NCI-H128 (cell line): ENCODE measurements around the gene ARAP2.

Experiments used
- DNase-seq: peaks from one replicate; lab custom pipeline; 2025; ENCODE audit not compliant: unreplicated experiment; lab: John Stamatoyannopoulos, UW

The ARAP2 gene

DNA sequence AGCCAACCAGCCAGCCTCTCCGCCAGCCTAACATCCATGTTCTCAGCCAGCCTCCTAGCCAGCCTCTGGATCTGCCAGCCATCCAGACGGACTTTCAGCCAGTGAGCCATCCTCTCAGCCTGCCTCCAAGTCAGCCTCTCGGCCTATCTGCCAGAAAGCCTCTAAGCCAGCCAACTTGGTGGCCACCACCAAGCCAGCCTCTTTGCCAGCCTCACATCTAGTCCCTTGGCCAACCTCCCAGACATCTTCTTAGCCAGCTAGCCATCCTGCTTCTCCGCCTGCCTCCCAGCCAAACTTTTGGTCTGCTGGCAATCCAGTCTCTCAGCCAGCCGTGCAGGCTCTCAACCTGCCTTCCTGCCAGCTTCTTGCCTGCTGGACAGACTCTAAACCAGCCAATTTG lies 16.4 kb upstream of the ARAP2 start:
- no peak for DNase-seq

DNA sequence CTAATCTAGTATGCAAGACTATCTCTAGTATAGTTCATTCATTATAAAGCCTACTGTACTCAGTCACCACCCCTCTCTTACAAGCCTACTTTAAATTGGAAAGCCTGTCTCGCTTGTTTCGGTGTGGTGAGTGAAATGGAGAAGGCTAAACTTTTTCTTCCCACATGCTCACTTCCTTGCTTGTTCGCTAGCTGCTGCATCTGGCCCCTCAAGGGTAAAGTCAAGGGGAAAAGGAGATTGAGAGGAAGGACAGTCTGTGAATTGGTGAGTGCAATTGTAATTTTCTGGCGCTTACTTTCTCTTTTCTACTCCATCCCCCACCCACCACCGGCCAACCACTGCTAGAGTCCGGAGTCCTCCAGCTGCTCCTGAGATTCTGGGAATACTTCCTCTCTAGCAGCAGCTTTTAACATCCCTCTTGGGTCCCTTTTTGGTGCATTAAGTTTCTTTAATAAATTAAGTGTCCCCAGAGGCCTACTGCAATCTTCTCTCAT lies 12.1 kb upstream of the ARAP2 start:
- DNase-seq, result no peak

DNA sequence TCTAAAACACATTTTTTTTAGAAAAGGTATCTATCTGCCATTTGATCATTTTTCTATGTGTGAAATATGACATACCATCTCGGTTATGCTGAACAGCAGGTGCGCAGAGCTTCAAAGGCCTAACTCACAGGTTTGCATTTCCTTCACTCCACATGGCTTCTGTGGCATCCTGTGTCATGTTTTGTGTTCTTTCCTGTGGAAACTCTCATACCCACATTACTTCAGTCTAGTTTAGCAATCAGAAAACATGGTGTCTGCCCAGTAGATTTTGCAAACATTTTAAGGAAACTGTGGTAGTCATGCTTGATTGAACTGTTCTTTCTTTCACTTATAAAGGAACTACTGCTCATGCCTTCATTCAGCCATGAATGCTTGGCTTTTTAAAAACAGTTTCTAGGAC lies 11.3 kb upstream of the ARAP2 start:
- DNase-seq, result no peak

DNA sequence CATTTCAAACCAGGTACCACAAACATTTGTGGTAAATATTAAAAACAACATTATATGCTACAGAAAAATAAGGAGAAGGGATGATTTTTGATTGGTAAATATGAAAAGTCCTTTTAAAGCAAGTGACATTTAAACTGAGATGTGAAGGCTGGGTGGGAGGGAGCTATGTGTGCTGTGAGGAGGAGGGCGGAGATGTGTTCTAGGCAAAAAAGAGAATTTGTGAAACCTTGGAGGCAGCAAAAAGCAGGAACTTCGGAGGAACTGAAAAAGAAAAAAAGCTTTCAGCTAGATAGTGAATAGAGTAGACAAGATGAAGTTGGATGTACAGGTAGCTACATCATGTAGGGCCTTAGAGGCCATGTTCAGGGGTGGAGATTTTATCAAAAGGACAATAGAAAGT lies 10.1 kb upstream of the ARAP2 start:
- no peak for DNase-seq

DNA sequence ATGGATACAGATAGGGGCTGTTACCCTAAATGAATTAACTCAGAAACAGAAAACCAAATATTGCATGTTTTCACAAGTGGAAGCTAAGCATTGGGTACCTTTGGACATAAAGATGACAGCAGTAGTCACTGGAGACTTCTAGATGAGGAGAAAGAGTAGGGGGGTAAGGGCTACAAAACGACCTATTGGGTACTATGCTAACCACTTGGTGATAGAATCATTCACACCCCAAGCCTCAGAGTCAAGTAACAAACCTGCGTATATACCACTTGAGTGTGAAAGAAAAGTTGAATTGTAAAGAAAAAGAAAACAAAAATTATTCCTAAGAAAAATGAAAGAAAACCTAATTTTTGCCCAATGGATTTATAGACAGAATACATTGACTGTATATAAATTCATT lies 7.7 kb upstream of the ARAP2 start:
- no peak for DNase-seq

DNA sequence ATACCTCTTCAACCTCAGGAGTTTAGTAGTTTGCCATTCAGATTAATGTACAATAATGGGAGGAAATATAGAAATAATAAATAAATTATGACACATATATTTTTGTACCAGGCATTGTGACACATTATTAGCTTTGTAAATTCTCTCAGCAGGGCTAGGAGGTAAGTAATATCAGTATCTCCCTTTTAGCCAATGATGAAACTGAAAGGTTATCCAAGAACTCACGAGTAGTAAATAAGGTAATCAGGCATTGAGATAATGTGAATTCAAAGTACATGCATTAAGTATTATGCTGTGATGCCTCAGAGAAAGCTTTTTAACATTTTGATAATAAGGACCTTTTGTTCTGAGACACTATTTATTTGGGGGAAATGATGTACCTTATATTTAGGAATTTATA lies 5.3 kb upstream of the ARAP2 start:
- DNase-seq, result no peak

DNA sequence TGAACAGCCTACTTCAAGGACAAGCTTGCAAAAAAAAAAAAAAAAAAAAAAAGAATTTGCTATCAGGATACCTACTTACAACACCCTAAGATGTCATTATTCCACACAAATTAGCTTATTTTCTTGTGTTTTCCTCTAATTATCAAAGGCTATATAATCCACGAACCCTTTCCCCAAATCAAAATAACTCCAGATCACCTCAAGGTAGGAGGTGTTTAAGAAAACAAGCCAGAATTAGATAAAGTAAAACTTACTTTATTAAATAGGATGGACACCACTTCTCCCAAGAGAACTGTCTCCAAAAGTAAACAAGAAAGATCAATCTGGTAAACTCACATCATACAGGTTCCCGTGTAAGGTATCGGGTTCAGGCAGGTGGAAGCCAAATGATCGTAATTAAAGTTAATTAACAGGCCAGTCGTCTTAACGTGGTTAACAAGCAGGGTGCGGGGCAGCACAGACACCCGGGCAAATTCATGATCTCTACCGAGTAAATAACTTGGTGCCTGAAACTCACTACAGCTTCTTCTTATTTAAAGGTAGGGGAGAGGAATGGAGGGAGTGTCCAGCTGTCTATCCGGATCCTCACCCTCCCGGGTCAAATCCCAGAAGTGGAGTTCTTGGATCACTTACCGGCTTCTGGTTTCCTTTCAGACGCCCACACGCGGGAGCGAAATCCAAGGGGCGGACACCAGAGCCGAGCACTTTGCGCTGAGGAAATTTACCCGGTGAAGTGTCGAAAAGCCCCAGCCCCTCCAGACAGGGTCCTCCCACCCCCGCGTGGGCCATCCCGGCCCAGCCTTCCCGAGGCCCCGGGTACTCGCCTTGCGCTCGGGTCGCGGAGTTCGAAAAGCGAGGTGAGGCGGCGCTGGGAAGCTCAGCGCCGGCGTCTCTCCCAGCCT lies 708 bp downstream of the ARAP2 start:
- no peak for DNase-seq

DNA sequence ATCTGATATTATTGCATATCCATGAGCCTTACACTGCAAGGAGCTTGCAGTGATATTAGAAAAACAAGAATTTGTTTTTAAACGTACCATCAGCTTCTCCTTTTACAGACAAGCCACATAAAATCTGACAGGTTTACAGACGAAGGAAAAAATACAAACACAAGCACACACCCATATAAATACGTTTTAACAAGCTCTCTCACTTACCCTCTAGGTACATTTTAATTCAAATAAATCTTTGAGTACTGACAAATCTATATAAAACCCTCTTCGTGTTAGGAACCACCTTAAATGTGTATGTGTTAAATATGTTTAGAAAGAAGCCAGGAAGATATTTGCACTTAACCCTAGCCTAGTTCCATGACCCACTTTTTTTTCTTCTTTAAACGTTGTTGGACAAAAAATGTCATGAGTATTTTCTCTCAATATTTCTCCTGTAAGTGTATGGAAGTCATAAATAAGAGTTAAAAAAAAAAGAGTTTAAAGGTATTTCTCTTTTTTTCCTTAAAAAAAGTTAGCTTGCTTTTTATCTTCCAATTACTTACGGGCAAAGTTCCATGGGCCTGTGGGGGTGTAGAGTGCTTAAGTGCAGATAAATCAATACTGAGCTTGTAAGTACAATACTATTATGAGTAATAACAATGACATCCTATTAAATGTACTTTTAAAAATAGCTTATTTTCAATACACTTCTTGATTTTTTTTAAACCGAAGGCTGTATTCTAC lies 1.5 kb downstream of the ARAP2 start:
- DNase-seq, result no peak

DNA sequence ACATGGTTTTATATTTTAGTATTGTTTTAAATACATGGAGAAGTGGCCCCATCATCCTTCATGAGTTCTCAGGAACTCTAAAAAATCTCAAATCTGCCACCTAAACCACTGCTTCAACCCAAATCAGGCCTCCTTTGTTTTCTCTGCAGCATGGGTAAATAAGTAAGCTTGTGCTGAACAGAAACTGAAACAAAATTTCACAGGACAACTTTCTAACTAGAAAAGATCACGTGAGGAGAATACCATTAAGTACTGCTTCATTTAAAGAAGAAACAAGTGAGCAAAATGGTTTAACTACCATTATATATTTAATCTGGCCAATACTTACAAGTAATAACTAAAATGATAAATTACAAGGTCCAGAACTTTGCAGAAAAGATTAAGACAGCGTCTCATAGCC lies 2.5 kb downstream of the ARAP2 start:
- DNase-seq, result no peak

DNA sequence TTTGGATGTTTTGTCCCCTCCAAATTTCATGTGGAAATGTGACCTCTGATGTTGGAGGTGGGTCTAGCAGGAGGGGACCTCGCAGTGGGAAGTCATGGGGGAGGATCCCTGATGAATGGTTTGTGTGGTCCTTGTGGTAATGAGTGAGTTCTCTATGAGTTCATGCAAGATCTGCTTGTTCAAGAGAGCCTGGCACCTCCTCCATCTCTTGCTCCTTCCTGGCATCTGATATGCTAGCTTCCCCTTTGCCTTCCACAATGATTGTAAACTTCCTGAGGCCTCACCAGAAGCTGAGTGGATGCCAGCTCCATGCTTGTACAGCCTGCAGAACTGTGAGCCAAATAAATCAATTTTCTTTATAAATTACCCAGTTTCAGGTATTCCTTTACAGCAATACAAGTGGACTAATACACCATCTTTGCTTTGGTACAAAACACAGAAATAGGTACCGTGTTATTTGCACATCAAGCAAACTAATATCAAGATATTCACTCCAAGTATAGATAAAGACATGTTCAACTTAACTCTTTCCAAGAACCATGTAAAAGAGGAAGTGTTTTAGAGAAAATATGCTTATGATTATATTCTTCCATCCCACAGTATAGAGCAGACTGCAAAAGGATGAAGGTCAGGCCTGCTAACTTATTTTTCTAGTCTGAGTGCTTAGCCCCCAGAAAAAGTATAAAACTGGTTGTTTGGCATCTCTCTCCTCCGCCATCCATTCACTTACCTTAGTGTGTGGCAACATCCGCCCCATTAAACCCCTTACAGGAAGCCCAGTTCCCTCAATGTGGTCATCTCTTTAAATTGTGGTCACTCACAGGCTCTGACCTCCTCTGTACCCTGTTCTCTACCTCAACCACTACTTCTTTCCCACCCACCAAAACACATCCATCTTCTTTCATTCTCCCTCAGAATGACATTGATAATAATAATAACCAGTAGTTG lies 6.7 kb downstream of the ARAP2 start:
- DNase-seq, result no peak

DNA sequence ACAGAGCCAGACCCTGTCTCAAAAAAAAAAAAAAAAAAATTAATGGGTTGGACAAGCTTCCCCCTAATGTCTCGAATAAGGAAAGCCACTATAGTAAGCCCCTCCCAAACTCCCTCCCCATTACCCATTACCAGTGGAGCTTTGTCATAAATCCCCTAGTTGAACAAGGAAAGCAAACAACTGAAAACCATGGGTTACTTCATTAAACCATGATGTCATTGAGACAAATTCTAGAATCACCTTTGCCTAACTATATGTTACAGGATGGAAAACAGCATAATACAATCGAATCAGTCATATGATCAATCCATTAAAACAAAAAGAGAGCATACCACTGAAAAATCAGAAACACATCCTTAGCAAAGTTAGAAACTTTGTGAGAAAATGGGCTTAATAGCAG lies 8.2 kb downstream of the ARAP2 start:
- DNase-seq, result no peak

DNA sequence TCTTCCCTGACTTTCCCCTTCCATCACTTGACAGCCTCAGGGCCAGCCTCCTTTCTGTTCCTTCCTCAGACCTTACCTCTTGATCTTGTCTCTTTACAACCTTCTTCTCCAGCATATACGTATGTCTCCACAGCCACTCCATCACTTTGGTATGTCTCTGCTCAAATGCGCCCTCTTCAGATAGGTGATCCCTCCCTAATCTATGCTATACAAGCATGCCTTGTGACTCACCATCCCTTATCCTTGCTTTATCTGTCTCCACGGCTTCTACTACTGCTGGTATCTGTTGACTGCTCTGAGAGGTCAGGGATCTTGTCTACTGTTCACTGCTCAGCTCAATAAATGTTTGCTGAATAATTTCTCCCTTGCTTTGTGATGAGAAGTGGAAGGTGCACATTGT lies 9.0 kb downstream of the ARAP2 start:
- DNase-seq, result no peak

DNA sequence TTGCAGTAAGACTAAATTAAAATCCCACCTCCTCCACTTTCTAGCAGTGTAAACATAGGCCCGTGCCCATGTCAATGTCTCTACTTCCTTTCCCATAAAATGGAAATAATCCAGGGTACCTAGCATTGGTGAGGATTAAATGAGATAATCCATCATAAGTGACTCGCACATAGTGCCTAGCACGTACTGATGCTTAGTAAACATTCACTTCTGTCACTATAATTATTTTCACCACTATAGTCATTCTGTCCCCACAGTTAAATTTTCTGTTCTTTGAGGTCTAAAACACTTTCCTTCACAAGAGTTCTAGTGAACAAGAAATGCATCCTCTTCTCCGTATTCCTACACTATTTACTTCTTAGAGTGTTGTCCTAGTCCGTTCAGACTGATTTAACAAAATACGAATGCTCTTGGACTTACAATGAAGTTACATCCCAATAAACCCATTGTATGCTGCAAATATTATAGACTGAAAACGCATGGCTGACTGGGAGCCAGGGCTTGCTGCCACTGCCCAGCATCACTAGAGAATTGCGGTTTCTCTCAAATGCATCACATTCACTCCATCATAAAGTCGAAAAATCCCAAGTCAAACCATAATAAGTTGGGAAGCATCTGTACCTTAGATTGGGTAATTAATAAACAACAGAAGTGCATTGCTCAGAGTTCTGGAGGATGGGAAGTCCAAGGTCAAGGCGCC lies 10.6 kb downstream of the ARAP2 start:
- DNase-seq, result no peak

DNA sequence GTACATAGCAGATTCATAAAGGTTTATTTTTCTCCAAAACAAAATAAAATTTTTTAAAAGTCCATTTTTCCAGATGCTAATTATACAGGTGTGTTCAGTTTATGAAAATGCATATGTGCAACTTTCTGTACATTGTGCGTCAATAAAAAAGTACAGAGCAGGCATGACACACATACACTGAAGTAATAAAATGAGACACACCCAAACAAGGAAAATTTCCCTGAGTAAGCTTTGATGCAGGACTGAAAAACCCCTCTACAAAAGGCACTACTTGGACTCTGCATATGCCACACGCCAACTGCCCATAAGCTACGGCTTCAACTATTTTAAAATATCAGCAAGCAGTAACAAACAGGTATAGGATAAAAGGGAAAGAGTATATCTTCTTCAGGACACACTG lies 13.8 kb downstream of the ARAP2 start:
- DNase-seq, result no peak

DNA sequence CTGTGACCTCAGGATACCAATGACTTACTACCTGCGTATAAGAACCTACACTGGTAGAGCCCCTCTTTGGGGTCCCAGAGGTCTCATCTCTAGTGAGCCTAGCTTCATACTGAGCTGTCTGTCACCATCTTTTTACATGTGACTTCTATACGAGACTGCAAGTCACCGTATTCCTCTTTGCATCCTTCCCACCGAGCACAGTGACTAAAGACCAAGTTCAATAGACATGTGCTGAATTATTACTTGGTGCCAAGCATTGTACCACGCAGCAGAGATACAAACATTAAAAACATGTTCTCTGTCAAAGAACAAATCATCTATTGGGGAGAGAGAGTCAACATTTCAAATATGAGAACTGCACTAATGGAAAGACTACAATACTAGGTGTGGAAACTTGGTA lies 16.4 kb downstream of the ARAP2 start:
- DNase-seq, result no peak

DNA sequence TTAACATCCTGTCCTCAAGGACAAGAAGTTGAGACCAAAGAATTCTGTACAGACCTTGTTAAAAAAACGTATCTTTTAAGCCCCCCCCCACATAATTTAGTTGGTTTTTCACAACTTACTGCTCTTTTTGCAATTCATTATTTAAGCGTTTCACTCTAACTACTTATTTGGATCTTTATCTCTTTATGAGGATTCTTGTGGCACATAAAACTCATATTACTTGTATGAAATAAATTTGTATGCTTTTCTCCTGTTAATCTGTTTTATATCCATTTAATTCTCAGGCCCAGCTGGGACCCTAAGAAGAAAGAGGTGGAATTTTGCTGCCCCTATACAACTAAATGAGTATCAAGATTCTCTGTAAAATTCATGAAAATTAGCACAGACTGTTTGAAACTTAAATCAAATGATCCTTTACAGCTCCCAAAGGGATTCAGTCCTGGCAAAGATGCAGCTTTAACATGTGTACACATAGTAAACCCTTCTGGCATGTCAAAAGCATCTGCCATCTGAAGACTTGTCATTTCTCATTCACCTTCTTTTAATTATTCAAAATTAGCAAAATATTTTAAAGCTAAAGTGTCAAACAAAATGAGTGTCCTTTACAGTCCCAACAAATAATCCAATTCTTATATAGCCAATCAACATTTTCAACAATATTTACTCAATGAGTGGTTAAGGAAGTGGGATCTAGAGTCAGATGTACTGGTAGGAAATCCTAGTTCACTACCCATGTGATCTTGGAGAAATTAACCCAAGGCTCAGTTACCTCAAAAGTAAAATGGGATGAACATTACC lies 17.7 kb downstream of the ARAP2 start:
- DNase-seq, result no peak

DNA sequence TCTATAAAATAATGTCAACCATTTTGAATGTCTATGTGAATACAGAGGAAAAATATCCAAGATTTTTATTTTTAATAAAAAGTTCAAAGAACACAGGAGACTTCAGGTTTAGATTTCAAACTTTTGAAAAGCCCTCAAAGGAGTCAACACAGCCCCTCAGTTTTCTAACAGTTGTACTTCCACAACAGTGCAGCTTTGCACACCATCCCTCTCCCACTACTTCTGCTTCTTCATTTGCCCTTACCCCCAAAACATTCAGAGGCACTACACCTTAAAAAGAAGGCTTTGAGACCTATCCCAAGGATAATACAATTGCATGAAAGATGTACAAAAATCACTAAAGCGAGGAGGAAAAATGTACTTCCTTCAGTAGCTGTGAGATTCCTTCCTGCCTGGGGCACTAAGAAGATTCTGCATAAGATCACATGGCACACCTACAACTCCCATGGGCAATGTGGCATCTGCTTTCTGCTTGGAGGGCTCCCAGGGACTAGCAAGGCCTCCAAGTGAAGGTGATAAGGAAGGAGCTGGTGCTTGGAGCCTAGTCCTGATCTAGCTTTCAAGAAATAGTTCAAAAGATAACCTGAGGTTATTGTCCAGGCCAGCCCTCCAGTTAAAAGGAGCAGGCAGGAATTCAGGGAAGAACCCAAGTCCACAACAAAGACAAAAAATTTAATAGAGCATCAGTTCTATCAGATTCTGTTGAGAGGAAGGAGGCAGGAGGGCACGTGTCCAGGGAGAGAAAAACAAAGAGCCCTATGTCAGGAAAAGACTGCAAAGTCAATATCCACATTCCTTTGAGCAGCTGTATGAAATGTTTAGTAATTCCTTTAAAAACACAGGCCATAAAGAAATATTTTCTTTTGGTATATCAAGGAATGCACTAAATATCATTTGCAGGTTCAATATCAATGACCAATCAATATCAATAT lies 19.1 kb downstream of the ARAP2 start:
- no peak for DNase-seq

DNA sequence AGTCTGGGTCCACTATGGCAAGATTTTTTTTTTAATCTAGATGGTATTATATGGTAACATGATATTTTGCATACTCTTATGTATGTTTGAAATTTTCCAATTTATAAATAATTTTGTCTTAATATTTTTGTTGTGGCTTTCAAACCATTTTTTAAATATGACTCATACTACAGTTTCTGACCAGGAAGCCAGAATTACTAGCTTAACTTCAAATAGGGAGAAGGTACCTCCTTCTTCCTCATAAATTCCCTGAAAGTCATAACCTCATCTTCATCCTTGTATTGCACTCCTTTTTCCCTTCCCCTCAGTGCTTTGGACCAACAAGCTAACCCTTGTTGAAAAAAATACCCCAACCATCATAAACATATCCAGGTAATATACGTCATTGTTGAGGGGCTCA lies 21.6 kb downstream of the ARAP2 start:
- no peak for DNase-seq

DNA sequence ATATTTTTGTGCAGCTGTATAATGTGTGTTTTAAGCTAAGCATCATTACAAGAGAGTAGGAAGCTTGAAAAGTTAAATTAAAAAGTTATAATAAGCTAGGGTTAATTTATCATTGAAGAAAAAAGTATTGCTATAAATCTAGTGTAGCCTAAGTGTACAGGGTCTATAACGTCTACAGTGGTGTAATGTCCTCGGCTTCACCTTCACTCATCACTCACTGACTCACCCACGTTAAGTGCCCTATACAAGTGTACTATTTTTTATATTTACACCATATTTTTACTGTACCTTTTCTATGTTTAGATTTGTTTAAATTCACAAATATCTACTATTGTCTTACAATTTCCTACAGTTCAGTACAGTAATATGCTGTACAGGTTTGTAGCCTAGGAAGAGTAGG lies 23.5 kb downstream of the ARAP2 start:
- DNase-seq, result no peak
